H1 (cell line): ENCODE results near the gene CPNE4.

Experiments used
- EP300 ChIP-seq, 2 experiments: IDR thresholded peaks; 1 replicate in 1 of 2; 2 replicates in 1 of 2; pipeline ENCODE4 v1.6.1; 2011 to 2012; ENCODE audit warnings: low read depth in 2 of 2, low read length in 2 of 2, mild to moderate bottlenecking in 2 of 2, borderline replicate concordance in 1 of 2, inconsistent platforms in 1 of 2, moderate library complexity in 1 of 2
- HDAC6 ChIP-seq: IDR thresholded peaks from one replicate; pipeline ENCODE4 v1.7.1; 2012; ENCODE audit warnings: low read depth, mild to moderate bottlenecking, inconsistent platforms, low read length, moderate library complexity
- POLR2A ChIP-seq, 2 experiments: IDR thresholded peaks; 1 replicate in 1 of 2; 2 replicates in 1 of 2; pipeline ENCODE4 v1.6.1; 2011; ENCODE audit warnings: low read depth in 2 of 2, low read length in 2 of 2, mild to moderate bottlenecking in 2 of 2; ENCODE audit errors: control extremely low read depth in 1 of 2
- POLR2AphosphoS5 ChIP-seq: IDR thresholded peaks from 2 replicates; pipeline ENCODE4 v1.6.1; 2011; ENCODE audit warnings: low read depth, low read length
- RBBP5 ChIP-seq: IDR thresholded peaks from 2 replicates; pipeline ENCODE4 v1.7.1; 2012; ENCODE audit warnings: low read depth, mild to moderate bottlenecking, inconsistent platforms, low read length, moderate library complexity, borderline replicate concordance
- RFX5 ChIP-seq: IDR thresholded peaks from 2 replicates; pipeline ENCODE4 v1.6.1; 2011; ENCODE audit warnings: low read depth, low read length, improper control_type of control experiment, borderline replicate concordance
- SP2 ChIP-seq: IDR thresholded peaks from 2 replicates; pipeline ENCODE4 v1.6.1; 2012; ENCODE audit warnings: mild to moderate bottlenecking, low read length, inconsistent platforms
- TAF1 ChIP-seq: IDR thresholded peaks from 2 replicates; pipeline ENCODE4 v1.6.1; 2011; ENCODE audit warnings: mild to moderate bottlenecking, low read depth, low read length
- TEAD4 ChIP-seq: IDR thresholded peaks from 2 replicates; pipeline ENCODE4 v1.6.1; 2012; ENCODE audit warnings: low read depth, low read length, inconsistent platforms, mixed read lengths
- TF ChIP-seq, protein P1 (sequence below): IDR thresholded peaks from 2 replicates; pipeline ENCODE4 v1.6.1; 2011; ENCODE audit warnings: low read depth, mild to moderate bottlenecking, low read length; ENCODE audit not compliant: insufficient read depth
- TF ChIP-seq, protein P2 (sequence below), 3 experiments: IDR thresholded peaks; 1 replicate in 2 of 3; 2 replicates in 1 of 3; pipeline versions ENCODE4 v1.5.1 to v1.6.1; 2011; ENCODE audit warnings: low read length in 3 of 3, mild to moderate bottlenecking in 3 of 3, inconsistent platforms in 2 of 3, low read depth in 1 of 3, moderate library complexity in 1 of 3; ENCODE audit not compliant: insufficient read depth in 1 of 3; ENCODE audit errors: control extremely low read depth in 1 of 3
- TF ChIP-seq, protein P3 (sequence below): IDR thresholded peaks from 2 replicates; pipeline ENCODE4 v1.6.1; 2012; ENCODE audit warnings: low read length, inconsistent platforms
- TF ChIP-seq, protein P4 (sequence below): IDR thresholded peaks from 2 replicates; pipeline ENCODE4 v1.6.1; 2012; ENCODE audit warnings: inconsistent platforms

DNA sequence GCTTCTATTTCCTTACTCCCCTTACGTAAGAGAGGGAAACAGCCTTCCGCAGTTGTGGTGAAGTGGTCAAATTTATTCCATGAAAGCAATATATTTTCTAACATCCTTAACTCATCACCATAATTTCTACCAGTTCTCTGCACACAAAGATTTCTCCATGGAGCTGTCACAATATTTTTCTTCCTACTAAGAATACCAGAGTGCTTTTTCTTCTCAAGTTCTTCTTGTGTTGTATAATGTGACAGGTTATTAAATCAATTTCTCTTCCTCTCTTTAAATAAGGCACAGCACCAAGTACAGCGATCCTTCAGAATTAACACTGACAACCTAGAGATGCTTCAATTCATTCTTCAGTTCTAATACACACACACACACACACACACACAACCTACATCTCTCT is 153.0 kb downstream of the CPNE4 start:
- TF ChIP-seq, protein P1, sequence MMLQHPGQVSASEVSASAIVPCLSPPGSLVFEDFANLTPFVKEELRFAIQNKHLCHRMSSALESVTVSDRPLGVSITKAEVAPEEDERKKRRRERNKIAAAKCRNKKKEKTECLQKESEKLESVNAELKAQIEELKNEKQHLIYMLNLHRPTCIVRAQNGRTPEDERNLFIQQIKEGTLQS = no peak
- TF ChIP-seq, protein P2, sequence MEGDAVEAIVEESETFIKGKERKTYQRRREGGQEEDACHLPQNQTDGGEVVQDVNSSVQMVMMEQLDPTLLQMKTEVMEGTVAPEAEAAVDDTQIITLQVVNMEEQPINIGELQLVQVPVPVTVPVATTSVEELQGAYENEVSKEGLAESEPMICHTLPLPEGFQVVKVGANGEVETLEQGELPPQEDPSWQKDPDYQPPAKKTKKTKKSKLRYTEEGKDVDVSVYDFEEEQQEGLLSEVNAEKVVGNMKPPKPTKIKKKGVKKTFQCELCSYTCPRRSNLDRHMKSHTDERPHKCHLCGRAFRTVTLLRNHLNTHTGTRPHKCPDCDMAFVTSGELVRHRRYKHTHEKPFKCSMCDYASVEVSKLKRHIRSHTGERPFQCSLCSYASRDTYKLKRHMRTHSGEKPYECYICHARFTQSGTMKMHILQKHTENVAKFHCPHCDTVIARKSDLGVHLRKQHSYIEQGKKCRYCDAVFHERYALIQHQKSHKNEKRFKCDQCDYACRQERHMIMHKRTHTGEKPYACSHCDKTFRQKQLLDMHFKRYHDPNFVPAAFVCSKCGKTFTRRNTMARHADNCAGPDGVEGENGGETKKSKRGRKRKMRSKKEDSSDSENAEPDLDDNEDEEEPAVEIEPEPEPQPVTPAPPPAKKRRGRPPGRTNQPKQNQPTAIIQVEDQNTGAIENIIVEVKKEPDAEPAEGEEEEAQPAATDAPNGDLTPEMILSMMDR (IDR thresholded peaks at IDR 0.05; ENCODE audit: control extremely low read depth in 1 of 3, insufficient read depth in 1 of 3, low read depth in 1 of 3, low read length in 3 of 3) = no peak
- TF ChIP-seq, protein P3, sequence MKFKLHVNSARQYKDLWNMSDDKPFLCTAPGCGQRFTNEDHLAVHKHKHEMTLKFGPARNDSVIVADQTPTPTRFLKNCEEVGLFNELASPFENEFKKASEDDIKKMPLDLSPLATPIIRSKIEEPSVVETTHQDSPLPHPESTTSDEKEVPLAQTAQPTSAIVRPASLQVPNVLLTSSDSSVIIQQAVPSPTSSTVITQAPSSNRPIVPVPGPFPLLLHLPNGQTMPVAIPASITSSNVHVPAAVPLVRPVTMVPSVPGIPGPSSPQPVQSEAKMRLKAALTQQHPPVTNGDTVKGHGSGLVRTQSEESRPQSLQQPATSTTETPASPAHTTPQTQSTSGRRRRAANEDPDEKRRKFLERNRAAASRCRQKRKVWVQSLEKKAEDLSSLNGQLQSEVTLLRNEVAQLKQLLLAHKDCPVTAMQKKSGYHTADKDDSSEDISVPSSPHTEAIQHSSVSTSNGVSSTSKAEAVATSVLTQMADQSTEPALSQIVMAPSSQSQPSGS = no peak
- no peak for TF ChIP-seq TEAD4
- TF ChIP-seq EP300 (IDR thresholded peaks at IDR 0.05; ENCODE audit: borderline replicate concordance in 1 of 2, low read depth in 2 of 2, low read length in 2 of 2) = no peak
- TF ChIP-seq, protein P4, sequence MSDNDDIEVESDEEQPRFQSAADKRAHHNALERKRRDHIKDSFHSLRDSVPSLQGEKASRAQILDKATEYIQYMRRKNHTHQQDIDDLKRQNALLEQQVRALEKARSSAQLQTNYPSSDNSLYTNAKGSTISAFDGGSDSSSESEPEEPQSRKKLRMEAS = no peak
- no peak for TF ChIP-seq HDAC6
- no peak for TF ChIP-seq RFX5
- no peak for TF ChIP-seq POLR2AphosphoS5
- TF ChIP-seq SP2 = no peak
- no peak for TF ChIP-seq RBBP5
- TF ChIP-seq POLR2A (IDR thresholded peaks at IDR 0.05; ENCODE audit: control extremely low read depth in 1 of 2, low read depth in 2 of 2, low read length in 2 of 2) = no peak
- TF ChIP-seq TAF1 = no peak
